Endothelial cell of umbilical vein (primary cell): ENCODE measurements around the gene CTDP1. TPM values are rescaled to one million over a fixed set of nuclear protein-coding genes. Genes with fewer than 3 reads are reported as not detected.

Experiments
- BruUV-seq: library from RNA; stranded (reverse); fragments of 400-500 nt; replicated peaks from 2 replicates; lab custom pipeline; 2021; lab: Mats Ljungman, UMichigan
- CTCF ChIA-PET: fragments of 300-600, 350-600 bp; sonication (Branson Sonifier 250); formaldehyde crosslinking; loops from one replicate; lab custom pipeline; 2021; ENCODE audit warnings: antibody characterized with exemption, inconsistent platforms; lab: Charles Lee
- POLR2A ChIA-PET: fragments of 300-600, 350-600 bp; sonication (Branson Sonifier 250); formaldehyde crosslinking; loops from one replicate; lab custom pipeline; 2021; ENCODE audit warnings: antibody characterized with exemption, inconsistent platforms; lab: Charles Lee
- DNase-seq: peaks from one replicate; pipeline ENCODE4 v3.0.0-alpha.2; 2011; ENCODE audit warnings: low read depth, low spot score
- FAIRE-seq: peaks from 2 replicates; lab custom pipeline; 2011; peaks lifted over from hg19 to GRCh38; lab: Jason Lieb, UNC
- H2AFZ ChIP-seq: 2 replicates; pipeline ENCODE4 v1.6.0; 2012; ENCODE audit warnings: low read depth, low read length, control low read depth, inconsistent platforms
- H3K27ac ChIP-seq: 2 replicates; pipeline ENCODE4 v1.5.1; 2011; ENCODE audit warnings: low read depth, mild to moderate bottlenecking, control low read depth, low read length, moderate library complexity; ENCODE audit not compliant: insufficient read depth
- H3K27me3 ChIP-seq, 2 experiments: 2 replicates each; pipeline versions ENCODE4 v1.6.0 to v1.6.1; 2011; ENCODE audit warnings: low read length in 2 of 2, mixed read lengths in 1 of 2; ENCODE audit not compliant: control insufficient read depth in 2 of 2, insufficient read depth in 2 of 2
- H3K36me3 ChIP-seq, 2 experiments: 2 replicates in 1 of 2; 3 replicates in 1 of 2; pipeline ENCODE4 v1.5.1; 2011; ENCODE audit warnings: low read length in 2 of 2, mild to moderate bottlenecking in 1 of 2, moderate library complexity in 1 of 2; ENCODE audit not compliant: control insufficient read depth in 2 of 2, insufficient read depth in 2 of 2; ENCODE audit errors: extremely low read depth in 1 of 2
- H3K4me1 ChIP-seq: 3 replicates; pipeline ENCODE4 v1.5.1; 2011; ENCODE audit warnings: mild to moderate bottlenecking, low read length; ENCODE audit not compliant: control insufficient read depth, insufficient read depth; ENCODE audit errors: extremely low read depth
- H3K4me2 ChIP-seq: 2 replicates; pipeline ENCODE4 v1.6.1; 2011; ENCODE audit warnings: low read length, control low read depth, mixed read lengths; ENCODE audit not compliant: insufficient read depth
- H3K4me3 ChIP-seq, 3 experiments: fragments of 200-600 bp in 1 of 3; sonication (generic), shearing (Covaris generic) in 1 of 3; replicated peaks in 1 of 3; 2 replicates each; pipeline ENCODE4 v1.5.1; 2011 to 2016; ENCODE audit warnings: control low read depth in 3 of 3, low read length in 3 of 3, mild to moderate bottlenecking in 2 of 3, inconsistent platforms in 1 of 3, low read depth in 1 of 3, moderate library complexity in 1 of 3; ENCODE audit not compliant: insufficient read depth in 1 of 3
- H3K79me2 ChIP-seq: 2 replicates; pipeline ENCODE4 v1.6.0; 2012; ENCODE audit warnings: low read length, inconsistent platforms; ENCODE audit not compliant: control insufficient read depth, insufficient read depth
- H3K9ac ChIP-seq: replicated peaks from 2 replicates; pipeline ENCODE3; 2011; ENCODE audit warnings: low read length, control low read depth; ENCODE audit not compliant: insufficient read depth; ENCODE audit errors: extremely low read depth
- H3K9me1 ChIP-seq: replicated peaks from 3 replicates; pipeline ENCODE4 v1.6.0; 2011; ENCODE audit warnings: mild to moderate bottlenecking, low read length; ENCODE audit not compliant: control insufficient read depth, insufficient read depth; ENCODE audit errors: extremely low read depth
- H3K9me3 ChIP-seq: replicated peaks from 2 replicates; pipeline ENCODE4 v1.5.1; 2012; ENCODE audit warnings: low read length, inconsistent platforms; ENCODE audit not compliant: control insufficient read depth, insufficient read depth
- H4K20me1 ChIP-seq: replicated peaks from 2 replicates; pipeline ENCODE3; 2011; ENCODE audit warnings: mild to moderate bottlenecking, low read length; ENCODE audit not compliant: control insufficient read depth, insufficient read depth; ENCODE audit errors: extremely low read depth
- CTCF ChIP-seq, 2 donors: IDR thresholded peaks; 1 replicate in 1 of 2; 2 replicates in 1 of 2; pipeline ENCODE4 v1.5.1; 2011; ENCODE audit warnings: low read length in 2 of 2, mild to moderate bottlenecking in 2 of 2, moderate library complexity in 2 of 2, control low read depth in 1 of 2, inconsistent platforms in 1 of 2, low read depth in 1 of 2; ENCODE audit not compliant: insufficient read depth in 1 of 2; ENCODE audit errors: extremely low read depth in 1 of 2
- EZH2 ChIP-seq: IDR thresholded peaks from 2 replicates; pipeline ENCODE4 v1.6.1; 2012; ENCODE audit warnings: borderline replicate concordance, low read depth, mild to moderate bottlenecking, moderate library complexity, low read length, inconsistent platforms; ENCODE audit not compliant: severe bottlenecking
- FOS ChIP-seq: IDR thresholded peaks from 2 replicates; pipeline ENCODE4 v1.6.1; 2011; ENCODE audit warnings: mild to moderate bottlenecking, low read length, moderate library complexity, borderline replicate concordance; ENCODE audit not compliant: insufficient read depth
- GATA2 ChIP-seq: IDR thresholded peaks from 2 replicates; pipeline ENCODE4 v1.7.0; 2011; ENCODE audit warnings: low read depth, mild to moderate bottlenecking, moderate library complexity, mixed read lengths, low read length; ENCODE audit not compliant: insufficient read length, insufficient read depth
- JUN ChIP-seq: IDR thresholded peaks from 2 replicates; pipeline ENCODE4 v1.6.1; 2011; ENCODE audit warnings: borderline replicate concordance, low read depth; ENCODE audit not compliant: insufficient read length, insufficient read depth
- MYC ChIP-seq: IDR thresholded peaks from one replicate; pipeline ENCODE4 v1.6.1; 2011; ENCODE audit warnings: mild to moderate bottlenecking, low read depth, low read length
- POLR2A ChIP-seq: IDR thresholded peaks from 2 replicates; pipeline ENCODE4 v1.6.1; 2012; ENCODE audit warnings: low read depth, mild to moderate bottlenecking, control low read depth, low read length
- POLR2AphosphoS5 ChIP-seq: IDR thresholded peaks from 2 replicates; pipeline ENCODE4 v1.6.1; 2012; ENCODE audit warnings: low read depth, mild to moderate bottlenecking, control low read depth, low read length, moderate library complexity; ENCODE audit not compliant: insufficient read depth
- dilution Hi-C: fragments of 300-500 bp; cut with MboI; formaldehyde crosslinking; loops from one replicate; pipeline ENCODE4 v1.15.0; 2019; ENCODE audit warnings: low sequenced_read_pairs; ENCODE audit not compliant: extremely low pct_ligation_motif_present
- intact Hi-C: fragments of 100-400 bp; cut with micrococcal nuclease; formaldehyde crosslinking; loops from one replicate; pipeline ENCODE4 v1.10.0; 2022
- polyA plus RNA-seq, 4 experiments: library from polyadenylated mRNA; depleted of rRNA in 3 of 4; stranded (reverse) in 3 of 4; unstranded in 1 of 4; fragments of >200 nt; gene quantifications; 2 replicates each; pipeline versions ENCODE4 v1.2.1 to v1.2.3, GENCODE V29; 2011 to 2012; ENCODE audit warnings: missing spikeins in 1 of 4
- total RNA-seq: library from RNA; stranded (reverse); gene quantifications from 2 replicates; pipeline ENCODE4 v1.2.3, GENCODE V29; 2021
- TF ChIP-seq, protein P1 (sequence below): IDR thresholded peaks from 2 replicates; pipeline ENCODE4 v1.6.1; 2011; ENCODE audit not compliant: insufficient read depth, insufficient read length

Gene CTDP1
- total and polyA plus RNA-seq, 2 donors (not counting 3 experiments of a cell fraction or from before 2014, with no cell fraction given): 15.3 to 27.6 TPM

GRCh38 chr18:79786786-79787526, 107.4 kb downstream of the CTDP1 start:
- DNase-seq (no peak), FAIRE-seq (no peak)
- Histone ChIP-seq H3K4me2 (no peak overlapping the region), H2AFZ (no peak overlapping the region), H3K27me3 (peaks cover 15 to 18% of the 10 kb centered on the region in 2 experiments), H3K9me3 (no peaks in the 10 kb centered on the region), H3K9me1 (no peaks in the 10 kb centered on the region), H3K9ac (no peak overlapping the region), H4K20me1 (no peaks in the 10 kb centered on the region), H3K4me1 (no peaks in the 10 kb centered on the region), H3K79me2 (no peaks in the 10 kb centered on the region), H3K4me3 (no peak overlapping the region), H3K36me3 (no peaks in the 10 kb centered on the region), H3K27ac (no peak overlapping the region)
- TF ChIP-seq POLR2A (no peak), FOS (no peak), CTCF (IDR thresholded peaks at IDR 0.05; ENCODE audit: extremely low read depth in 1 of 2, insufficient read depth in 1 of 2, low read depth in 1 of 2, low read length in 2 of 2) (no peak), EZH2 (no peak), MYC (no peak), POLR2AphosphoS5 (no peak), JUN (no peak), GATA2 (no peak)
- TF ChIP-seq, protein P1, sequence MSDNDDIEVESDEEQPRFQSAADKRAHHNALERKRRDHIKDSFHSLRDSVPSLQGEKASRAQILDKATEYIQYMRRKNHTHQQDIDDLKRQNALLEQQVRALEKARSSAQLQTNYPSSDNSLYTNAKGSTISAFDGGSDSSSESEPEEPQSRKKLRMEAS: no peak
- ChIA-PET CTCF (no interaction called here), POLR2A (no interaction called here)
- intact Hi-C loops (no loop called here), dilution Hi-C loops (no loop called here)
- BruUV-seq: no TSS peak
